ENCODE measurements around the gene PSIP1. TPM values are rescaled to one million over a fixed set of nuclear protein-coding genes. Genes with fewer than 3 reads are reported as not detected.

Gene PSIP1
- total and polyA plus RNA-seq, 9 of the 15 experiments (the other 6 are each of a cell fraction or from before 2014, with no cell fraction given), result 18.8 to 119 (median 59.9) TPM

DNA sequence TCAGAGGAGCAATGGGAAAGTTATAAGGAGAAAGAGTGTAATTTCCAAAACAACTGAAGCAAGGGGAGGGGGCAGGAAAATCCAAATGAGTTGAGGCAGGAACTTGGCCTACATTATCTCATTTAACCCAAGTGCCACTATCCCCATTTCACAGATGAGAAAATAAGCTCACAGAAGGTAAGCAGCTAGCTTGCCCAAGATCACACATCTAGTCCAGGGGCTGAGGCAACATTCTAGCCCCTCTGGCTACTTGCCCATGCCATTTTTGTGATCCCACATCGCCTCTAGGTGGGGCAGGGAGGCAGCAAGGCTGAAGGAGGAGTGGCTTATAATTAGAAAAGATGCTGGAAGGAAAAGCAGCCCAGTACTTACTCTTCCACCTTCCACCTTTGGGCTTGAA, 2.6 kb upstream of the PSIP1 start:
- Histone ChIP-seq H3K36me3 (ENCODE audit: control insufficient read depth, insufficient read depth, low read length) (peaks cover 9% of the 10 kb centered on the region; the same call in 2 of the 3 replicates), H3K9me1 (ENCODE audit: control insufficient read depth, insufficient read depth, low read length) (no peaks in the 10 kb centered on the region), H3K4me1 (replicated peaks in 1 of 2; ENCODE audit: control insufficient read depth in 2 of 2, insufficient read depth in 2 of 2, low read length in 2 of 2) (peaks cover 3 to 7% of the 10 kb centered on the region in 2 experiments; a peak in 2 of 5 replicates), H4K20me1 (replicated peaks; ENCODE audit: control insufficient read depth, insufficient read depth, low read length) (no peaks in the 10 kb centered on the region), H2AFZ (ENCODE audit: low read depth, low read length) (peak overlapping the region; percentile 78), H3K4me3 (no peak overlapping the region), H3K4me2 (ENCODE audit: insufficient read depth, low read length) (peak overlapping the region; percentile 31), H3K79me2 (ENCODE audit: control insufficient read depth, insufficient read depth, low read length) (peaks cover 24% of the 10 kb centered on the region), H3K9ac (ENCODE audit: insufficient read depth in 1 of 2, low read depth in 2 of 2, low read length in 2 of 2) (no peak overlapping the region), H3K27me3 (ENCODE audit: control insufficient read depth in 2 of 2, insufficient read depth in 2 of 2, low read length in 2 of 2) (no peaks in the 10 kb centered on the region), H3K9me3 (replicated peaks; ENCODE audit: control insufficient read depth, insufficient read depth, low read depth, low read length) (no peaks in the 10 kb centered on the region), H3K27ac (ENCODE audit: extremely low read depth, low read depth, low read length) (no peak overlapping the region)
- TF ChIP-seq, protein P1, sequence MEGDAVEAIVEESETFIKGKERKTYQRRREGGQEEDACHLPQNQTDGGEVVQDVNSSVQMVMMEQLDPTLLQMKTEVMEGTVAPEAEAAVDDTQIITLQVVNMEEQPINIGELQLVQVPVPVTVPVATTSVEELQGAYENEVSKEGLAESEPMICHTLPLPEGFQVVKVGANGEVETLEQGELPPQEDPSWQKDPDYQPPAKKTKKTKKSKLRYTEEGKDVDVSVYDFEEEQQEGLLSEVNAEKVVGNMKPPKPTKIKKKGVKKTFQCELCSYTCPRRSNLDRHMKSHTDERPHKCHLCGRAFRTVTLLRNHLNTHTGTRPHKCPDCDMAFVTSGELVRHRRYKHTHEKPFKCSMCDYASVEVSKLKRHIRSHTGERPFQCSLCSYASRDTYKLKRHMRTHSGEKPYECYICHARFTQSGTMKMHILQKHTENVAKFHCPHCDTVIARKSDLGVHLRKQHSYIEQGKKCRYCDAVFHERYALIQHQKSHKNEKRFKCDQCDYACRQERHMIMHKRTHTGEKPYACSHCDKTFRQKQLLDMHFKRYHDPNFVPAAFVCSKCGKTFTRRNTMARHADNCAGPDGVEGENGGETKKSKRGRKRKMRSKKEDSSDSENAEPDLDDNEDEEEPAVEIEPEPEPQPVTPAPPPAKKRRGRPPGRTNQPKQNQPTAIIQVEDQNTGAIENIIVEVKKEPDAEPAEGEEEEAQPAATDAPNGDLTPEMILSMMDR (IDR thresholded peaks at IDR 0.05 in 2 of 3, conservative IDR thresholded peaks at IDR 0.05 in 1 of 3; ENCODE audit: insufficient read depth in 2 of 3, low read depth in 1 of 3, low read length in 3 of 3), result peak; percentile 41 to 44 (median 43); a peak in 5 of 6 replicates
- TF ChIP-seq KDM1A (IDR thresholded peaks at IDR 0.05) (0 out of 4 replicates have a peak, but pooled peaks of 1 of the 2 experiments have one; percentile 17), RBM25 (IDR thresholded peaks at IDR 0.05; ENCODE audit: low read depth, low read length, severe bottlenecking) (peak; percentile 67), KDM5B (IDR thresholded peaks at IDR 0.05; ENCODE audit: insufficient replicate concordance, low read depth, low read length) (no peak), CHD4 (IDR thresholded peaks at IDR 0.05; ENCODE audit: insufficient read depth, insufficient replicate concordance, low read depth, low read length, poor library complexity, severe bottlenecking) (no peak), NFIC (IDR thresholded peaks at IDR 0.05) (peak; percentile 70), RCOR1 (IDR thresholded peaks at IDR 0.05; ENCODE audit: borderline replicate concordance in 1 of 2, low read depth in 2 of 2, low read length in 2 of 2) (peak in 1 of 2 experiments; percentile 35; a peak in 1 of 4 replicates), BCOR (IDR thresholded peaks at IDR 0.05) (peak; percentile 57; the same call in 1 of the 2 replicates), RAD21 (CRISPR knock-in tag; conservative IDR thresholded peaks at IDR 0.05 in 1 of 2, IDR thresholded peaks at IDR 0.05 in 1 of 2) (peak in 1 of 2 experiments; percentile 29; a peak in 1 of 4 replicates)
- BruUV-seq (replicated peaks), result no TSS peak
- in situ Hi-C loops (cut with MboI) (no loop called here), intact Hi-C loops (cut with micrococcal nuclease) (loop anchor here (5.0 kb wide), 1 partner anchor 39 kb away; the partner anchor contains the start of gene CCDC171)
- peak; percentile 75 for FAIRE-seq
- peak; percentile 16 to 56 (median 20) for DNase-seq (ENCODE audit: extremely low read depth in 1 of 4, low spot score in 3 of 4)
- ChIA-PET POLR2A (interaction anchor here (0.6 to 3.4 kb wide), 2 partner anchors 13 to 607 kb away, joined by 3 to 10 read pairs; no protein-coding TSS in a partner anchor), CTCF (ENCODE audit: low intra/inter-chr PET ratio) (no interaction called here)
- WGBS (ENCODE audit: insufficient coverage, low coverage, missing lambda C conversion rate), result 0% methylated on average over 1 of the region's 1 CpG
- ATAC-seq, result peak; percentile 32

Data from K562 (cell line).